OCI-LY7 (cell line): Measurements from ENCODE around the gene CEBPG. TPM values are rescaled to one million over a fixed set of nuclear protein-coding genes. Genes with fewer than 3 reads are reported as not detected.

Experiments used
- BruUV-seq: library from RNA; stranded (reverse); fragments of 400-500 nt; replicated peaks from 2 replicates; lab custom pipeline; 2021; lab: Mats Ljungman, UMichigan
- CTCF ChIA-PET: fragments of 300-600 bp; sonication (Branson Sonifier 250); formaldehyde crosslinking; loops from one replicate; lab custom pipeline; 2022; ENCODE audit warnings: antibody characterized with exemption; ENCODE audit not compliant: unreplicated experiment; lab: Charles Lee
- POLR2A ChIA-PET: fragments of 300-600 bp; sonication (Branson Sonifier 250); formaldehyde crosslinking; loops from one replicate; lab custom pipeline; 2022; ENCODE audit warnings: antibody characterized with exemption; lab: Charles Lee
- DNase-seq: peaks from one replicate; pipeline ENCODE4 v3.0.0-alpha.2; 2015; ENCODE audit warnings: low spot score
- H2AFZ ChIP-seq: fragments of 200-600 bp; sonication (generic), shearing (Covaris generic); 2 replicates; pipeline ENCODE4 v1.6.1; 2014; ENCODE audit warnings: mild to moderate bottlenecking, antibody characterized with exemption, low read length, moderate library complexity
- H3K27ac ChIP-seq: fragments of 200-600 bp; sonication (generic); 2 replicates; pipeline ENCODE4 v1.5.1; 2014; ENCODE audit warnings: mixed run types, low read depth, mild to moderate bottlenecking, moderate library complexity, low read length, inconsistent platforms; ENCODE audit not compliant: poor library complexity, severe bottlenecking
- H3K36me3 ChIP-seq: fragments of 200-600 bp; sonication (generic); 2 replicates; pipeline ENCODE4 v1.6.1; 2014; ENCODE audit warnings: mild to moderate bottlenecking, antibody characterized with exemption, low read length, moderate library complexity, mixed read lengths; ENCODE audit not compliant: insufficient read depth
- H3K4me1 ChIP-seq: fragments of 200-600 bp; sonication (generic); 2 replicates; pipeline ENCODE4 v1.5.1; 2014; ENCODE audit warnings: mild to moderate bottlenecking, low read length; ENCODE audit not compliant: insufficient read depth, poor library complexity, severe bottlenecking
- H3K4me2 ChIP-seq: fragments of 200-600 bp; sonication (generic); 2 replicates; pipeline ENCODE4 v1.6.1; 2014; ENCODE audit warnings: mild to moderate bottlenecking, low read length
- H3K4me3 ChIP-seq: fragments of 200-600 bp; sonication (generic); 2 replicates; pipeline ENCODE4 v1.5.1; 2014; ENCODE audit warnings: mild to moderate bottlenecking, low read depth, low read length; ENCODE audit not compliant: poor library complexity, severe bottlenecking
- H3K79me2 ChIP-seq: fragments of 200-600 bp; sonication (generic); 2 replicates; pipeline ENCODE4 v1.6.1; 2016; ENCODE audit warnings: low read depth, mild to moderate bottlenecking, low read length, moderate library complexity, mixed read lengths; ENCODE audit not compliant: insufficient read depth
- H3K9me2 ChIP-seq: fragments of 200-600 bp; sonication (generic); 2 replicates; pipeline ENCODE4 v1.6.1; 2016; ENCODE audit warnings: mild to moderate bottlenecking, low read length, mixed read lengths; ENCODE audit not compliant: insufficient read depth
- H3K9me3 ChIP-seq: fragments of 200-600 bp; sonication (generic); 2 replicates; pipeline ENCODE4 v1.6.1; 2014; ENCODE audit warnings: mild to moderate bottlenecking, mixed run types, low read length, mixed read lengths
- H4K20me1 ChIP-seq: fragments of 200-600 bp; sonication (generic); 2 replicates; pipeline ENCODE4 v1.6.1; 2014; ENCODE audit warnings: mild to moderate bottlenecking, antibody characterized with exemption, low read length, moderate library complexity, mixed read lengths; ENCODE audit not compliant: insufficient read depth
- EZH2phosphoT487 ChIP-seq: fragments of 200-600 bp; sonication (generic); IDR thresholded peaks from 2 replicates; pipeline ENCODE4 v1.6.1; 2018; ENCODE audit warnings: low read depth, borderline replicate concordance, mild to moderate bottlenecking, mixed run types, antibody characterized with exemption, low read length, moderate library complexity, mixed read lengths
- intact Hi-C: fragments of 100-400 bp; cut with micrococcal nuclease; formaldehyde crosslinking; loops from one replicate; pipeline ENCODE4 v1.10.0; 2022; ENCODE audit not compliant: unreplicated experiment
- total RNA-seq, 2 experiments: library from RNA; depleted of rRNA in 1 of 2; stranded (reverse); fragments of >200 nt in 1 of 2; shearing (Covaris generic) in 1 of 2; gene quantifications; 2 replicates each; pipeline ENCODE4 v1.2.3, GENCODE V29; 2014 to 2022
- TF ChIP-seq, protein P1 (sequence below): fragments of 200-600 bp; sonication (generic); conservative IDR thresholded peaks from 2 replicates; pipeline ENCODE4 v1.5.1; 2014; ENCODE audit warnings: mild to moderate bottlenecking, antibody characterized with exemption, low read length, moderate library complexity, mixed read lengths

Gene CEBPG
- total RNA-seq, 2 experiments from 2014 or later = 44.9 to 45.1 TPM

DNA sequence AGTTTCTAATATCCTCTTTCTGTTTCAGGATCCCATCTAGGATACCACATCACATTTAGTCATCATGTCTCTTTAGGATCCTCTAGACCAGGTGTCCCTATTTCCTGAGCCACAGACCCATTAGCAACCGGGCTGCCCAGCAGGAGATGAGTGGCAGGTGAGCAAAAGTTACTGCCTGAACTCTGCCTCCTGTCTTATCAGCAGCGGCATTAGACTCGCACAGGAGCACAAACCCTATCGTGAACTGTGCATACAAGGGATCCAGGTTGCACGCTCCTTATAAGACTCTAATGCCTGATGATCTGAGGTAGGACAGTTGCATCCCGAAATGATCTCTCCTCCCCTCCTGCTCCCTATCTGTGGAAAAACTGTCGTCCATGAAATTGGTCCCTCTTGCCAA is 7.8 kb upstream of the CEBPG start:
- H3K36me3 ChIP-seq = no peaks in the 10 kb centered on the region
- intact Hi-C loops = no loop called here
- DNase-seq = no peak
- no peak overlapping the region for H3K4me3 ChIP-seq
- no peaks in the 10 kb centered on the region for H3K4me1 ChIP-seq
- H3K79me2 ChIP-seq = no peaks in the 10 kb centered on the region
- no peaks in the 10 kb centered on the region for H3K9me2 ChIP-seq
- H3K27ac ChIP-seq = no peak overlapping the region
- BruUV-seq = no TSS peak
- no peaks in the 10 kb centered on the region for H3K9me3 ChIP-seq
- H4K20me1 ChIP-seq = no peaks in the 10 kb centered on the region
- H3K4me2 ChIP-seq = no peak overlapping the region
- ChIA-PET CTCF (no interaction called here), POLR2A (no interaction called here)
- no peak overlapping the region for H2AFZ ChIP-seq
- TF ChIP-seq, protein P1, sequence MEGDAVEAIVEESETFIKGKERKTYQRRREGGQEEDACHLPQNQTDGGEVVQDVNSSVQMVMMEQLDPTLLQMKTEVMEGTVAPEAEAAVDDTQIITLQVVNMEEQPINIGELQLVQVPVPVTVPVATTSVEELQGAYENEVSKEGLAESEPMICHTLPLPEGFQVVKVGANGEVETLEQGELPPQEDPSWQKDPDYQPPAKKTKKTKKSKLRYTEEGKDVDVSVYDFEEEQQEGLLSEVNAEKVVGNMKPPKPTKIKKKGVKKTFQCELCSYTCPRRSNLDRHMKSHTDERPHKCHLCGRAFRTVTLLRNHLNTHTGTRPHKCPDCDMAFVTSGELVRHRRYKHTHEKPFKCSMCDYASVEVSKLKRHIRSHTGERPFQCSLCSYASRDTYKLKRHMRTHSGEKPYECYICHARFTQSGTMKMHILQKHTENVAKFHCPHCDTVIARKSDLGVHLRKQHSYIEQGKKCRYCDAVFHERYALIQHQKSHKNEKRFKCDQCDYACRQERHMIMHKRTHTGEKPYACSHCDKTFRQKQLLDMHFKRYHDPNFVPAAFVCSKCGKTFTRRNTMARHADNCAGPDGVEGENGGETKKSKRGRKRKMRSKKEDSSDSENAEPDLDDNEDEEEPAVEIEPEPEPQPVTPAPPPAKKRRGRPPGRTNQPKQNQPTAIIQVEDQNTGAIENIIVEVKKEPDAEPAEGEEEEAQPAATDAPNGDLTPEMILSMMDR = no peak
- no peak for TF ChIP-seq EZH2phosphoT487

DNA sequence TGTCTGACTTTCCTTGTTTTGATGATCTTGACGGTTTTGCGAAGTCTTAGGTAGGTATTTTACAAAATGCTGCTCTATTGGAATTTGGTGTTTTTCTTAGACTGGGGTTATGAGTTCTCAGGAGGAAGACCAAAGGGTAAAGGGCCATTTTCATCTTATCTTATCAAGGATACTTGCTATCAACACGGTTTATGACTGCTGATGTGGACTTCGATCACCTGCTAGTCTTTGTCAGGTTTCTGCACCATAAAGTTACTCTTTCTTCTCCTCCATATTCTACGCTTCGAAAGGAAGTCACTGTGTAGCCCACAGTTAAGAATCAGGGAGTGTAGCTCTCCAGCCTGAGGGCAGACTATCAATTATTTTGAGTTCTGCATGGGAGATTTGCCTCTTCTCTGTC is 7.4 kb upstream of the CEBPG start:
- Histone ChIP-seq H3K27ac (no peak overlapping the region), H3K79me2 (no peaks in the 10 kb centered on the region), H3K4me1 (no peaks in the 10 kb centered on the region), H3K36me3 (no peaks in the 10 kb centered on the region), H3K9me3 (no peaks in the 10 kb centered on the region), H2AFZ (no peak overlapping the region), H3K9me2 (no peaks in the 10 kb centered on the region), H3K4me3 (no peak overlapping the region), H3K4me2 (no peak overlapping the region), H4K20me1 (no peaks in the 10 kb centered on the region)
- DNase-seq = no peak
- intact Hi-C loops = no loop called here
- TF ChIP-seq, protein P1 = no peak
- no peak for TF ChIP-seq EZH2phosphoT487
- CTCF ChIA-PET = no interaction called here
- POLR2A ChIA-PET = no interaction called here
- BruUV-seq = no TSS peak

DNA sequence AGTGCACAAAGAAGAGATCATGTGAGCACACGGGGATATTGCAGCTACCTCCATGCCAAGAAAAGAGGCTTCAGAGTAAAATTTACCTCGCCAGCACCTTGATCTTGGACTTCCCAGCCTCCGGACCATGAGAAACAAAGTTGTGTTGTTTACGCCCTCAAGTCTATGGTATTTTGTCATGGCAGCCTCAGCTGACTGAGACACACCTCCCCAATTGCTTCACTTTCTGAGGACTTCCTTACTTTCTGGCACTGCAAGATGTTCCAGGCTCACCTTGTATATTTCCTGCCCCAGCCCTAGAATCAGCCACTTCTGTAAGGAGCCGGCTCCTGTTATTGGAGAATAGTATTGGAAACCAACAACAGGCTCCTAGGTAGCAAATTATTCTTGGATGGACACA is 6.6 kb upstream of the CEBPG start:
- TF ChIP-seq, protein P1 = no peak
- no peak for TF ChIP-seq EZH2phosphoT487
- Histone ChIP-seq H4K20me1 (no peaks in the 10 kb centered on the region), H3K9me2 (no peaks in the 10 kb centered on the region), H3K9me3 (no peaks in the 10 kb centered on the region), H3K36me3 (no peaks in the 10 kb centered on the region), H3K4me2 (no peak overlapping the region), H3K27ac (no peak overlapping the region), H3K79me2 (no peaks in the 10 kb centered on the region), H2AFZ (no peak overlapping the region), H3K4me3 (no peak overlapping the region), H3K4me1 (no peaks in the 10 kb centered on the region)
- no TSS peak for BruUV-seq
- POLR2A ChIA-PET = no interaction called here
- CTCF ChIA-PET = no interaction called here
- intact Hi-C loops = no loop called here
- no peak for DNase-seq
